Osteocyte (in vitro differentiated cells): ENCODE results near the gene WWC2. TPM values are rescaled to one million over a fixed set of nuclear protein-coding genes. Genes with fewer than 3 reads are reported as not detected.

Experiments
- DNase-seq: peaks from one replicate; pipeline ENCODE4 v3.0.0; 2021; ENCODE audit warnings: mixed read lengths; ENCODE audit not compliant: unreplicated experiment; ENCODE audit errors: extremely low spot score
- H3K27ac Mint-ChIP-seq: one replicate; pipeline ENCODE4 v1.8.0; 2021; ENCODE audit warnings: mild to moderate bottlenecking, mixed read lengths; ENCODE audit not compliant: unreplicated experiment
- H3K27me3 Mint-ChIP-seq: one replicate; pipeline ENCODE4 v1.8.0; 2021; ENCODE audit warnings: mixed read lengths; ENCODE audit not compliant: unreplicated experiment
- H3K36me3 Mint-ChIP-seq: one replicate; pipeline ENCODE4 v1.8.0; 2021; ENCODE audit warnings: mixed read lengths; ENCODE audit not compliant: unreplicated experiment
- H3K4me1 Mint-ChIP-seq: one replicate; pipeline ENCODE4 v1.8.0; 2021; ENCODE audit warnings: mixed read lengths; ENCODE audit not compliant: unreplicated experiment
- H3K4me3 Mint-ChIP-seq: one replicate; pipeline ENCODE4 v1.8.0; 2021; ENCODE audit warnings: mild to moderate bottlenecking, moderate library complexity, mixed read lengths; ENCODE audit not compliant: unreplicated experiment
- H3K9me3 Mint-ChIP-seq: one replicate; pipeline ENCODE4 v1.8.0; 2021; ENCODE audit warnings: mixed read lengths; ENCODE audit not compliant: unreplicated experiment
- CTCF ChIP-seq: fragments of 200-600 bp; sonication (generic); IDR thresholded peaks from 2 replicates; pipeline ENCODE4 v1.5.0; 2021; ENCODE audit warnings: antibody characterized with exemption, mild to moderate bottlenecking, moderate library complexity
- total RNA-seq: library from RNA; stranded (reverse); gene quantifications from 2 replicates; pipeline ENCODE4 v1.2.1, GENCODE V29; 2021

Gene WWC2
- total RNA-seq, 1 donor from 2014 or later = 53.5 TPM

GRCh38 chr4:183205193-183205592, 106.1 kb downstream of the WWC2 start:
- H3K27me3 Mint-ChIP-seq = no peaks in the 10 kb centered on the region
- H3K36me3 Mint-ChIP-seq = peaks cover 24% of the 10 kb centered on the region
- TF ChIP-seq CTCF = no peak
- H3K4me3 Mint-ChIP-seq = no peak overlapping the region
- H3K27ac Mint-ChIP-seq = no peak overlapping the region
- H3K4me1 Mint-ChIP-seq = peaks cover 17% of the 10 kb centered on the region
- no peaks in the 10 kb centered on the region for H3K9me3 Mint-ChIP-seq
- no peak for DNase-seq

- Mint-ChIP-seq H3K27ac (no peak overlapping the region), H3K27me3 (no peaks in the 10 kb centered on the region), H3K36me3 (peaks cover 24% of the 10 kb centered on the region), H3K4me3 (no peak overlapping the region), H3K4me1 (peaks cover 13% of the 10 kb centered on the region), H3K9me3 (no peaks in the 10 kb centered on the region)
- TF ChIP-seq CTCF = no peak
- no peak for DNase-seq
Observed at GRCh38 chr4:183205709-183206108, 106.7 kb downstream of the WWC2 start.

DNA sequence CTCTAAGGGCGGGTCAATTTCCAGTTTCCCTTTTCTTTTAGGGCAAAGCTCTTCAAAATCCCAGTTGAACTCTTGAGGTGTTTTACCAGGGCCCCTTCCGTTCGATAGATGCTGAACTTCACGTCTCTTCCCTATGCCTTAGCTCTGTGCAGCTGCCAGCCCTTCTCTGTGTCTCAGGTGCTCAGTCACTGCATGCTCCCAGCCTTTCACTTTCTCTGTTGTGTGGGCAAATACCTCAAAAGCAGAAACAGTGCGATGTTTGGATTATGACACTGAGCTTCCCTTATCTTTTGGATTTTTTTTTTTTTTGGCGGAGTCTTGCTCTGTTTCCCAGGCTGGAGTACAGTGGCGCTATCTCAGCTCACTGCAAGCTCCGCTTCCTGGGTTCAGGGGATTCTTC, 112.5 kb downstream of the WWC2 start:
- Mint-ChIP-seq H3K4me3 (no peak overlapping the region), H3K9me3 (no peaks in the 10 kb centered on the region), H3K36me3 (peaks cover 23% of the 10 kb centered on the region), H3K27me3 (no peaks in the 10 kb centered on the region), H3K27ac (no peak overlapping the region), H3K4me1 (peaks cover 4% of the 10 kb centered on the region)
- no peak for TF ChIP-seq CTCF
- DNase-seq = no peak

GRCh38 chr4:183213996-183214395, 114.9 kb downstream of the WWC2 start:
- H3K4me3 Mint-ChIP-seq = no peak overlapping the region

GRCh38 chr4:183214912-183215488, 115.9 kb downstream of the WWC2 start:
- Mint-ChIP-seq H3K4me3 (no peak overlapping the region), H3K27ac (no peak overlapping the region), H3K4me1 (peaks cover 6% of the 10 kb centered on the region), H3K27me3 (no peaks in the 10 kb centered on the region), H3K9me3 (no peaks in the 10 kb centered on the region), H3K36me3 (peaks cover 10% of the 10 kb centered on the region)
- TF ChIP-seq CTCF = no peak
- DNase-seq = no peak

More at GRCh38 chr4:183213996-183214395, 114.9 kb downstream of the WWC2 start:
- H3K27me3 Mint-ChIP-seq = no peaks in the 10 kb centered on the region
- no peak for DNase-seq
- no peak overlapping the region for H3K27ac Mint-ChIP-seq
- peaks cover 14% of the 10 kb centered on the region for H3K36me3 Mint-ChIP-seq
- no peak for TF ChIP-seq CTCF
- H3K4me1 Mint-ChIP-seq = peaks cover 2% of the 10 kb centered on the region
- H3K9me3 Mint-ChIP-seq = no peaks in the 10 kb centered on the region
